KG1 (cell line): ENCODE results near the gene C1orf174.

Experiments used
- DNase-seq: peaks from one replicate; lab custom pipeline; 2025; lab: John Stamatoyannopoulos, UW

C1orf174 gene

DNA sequence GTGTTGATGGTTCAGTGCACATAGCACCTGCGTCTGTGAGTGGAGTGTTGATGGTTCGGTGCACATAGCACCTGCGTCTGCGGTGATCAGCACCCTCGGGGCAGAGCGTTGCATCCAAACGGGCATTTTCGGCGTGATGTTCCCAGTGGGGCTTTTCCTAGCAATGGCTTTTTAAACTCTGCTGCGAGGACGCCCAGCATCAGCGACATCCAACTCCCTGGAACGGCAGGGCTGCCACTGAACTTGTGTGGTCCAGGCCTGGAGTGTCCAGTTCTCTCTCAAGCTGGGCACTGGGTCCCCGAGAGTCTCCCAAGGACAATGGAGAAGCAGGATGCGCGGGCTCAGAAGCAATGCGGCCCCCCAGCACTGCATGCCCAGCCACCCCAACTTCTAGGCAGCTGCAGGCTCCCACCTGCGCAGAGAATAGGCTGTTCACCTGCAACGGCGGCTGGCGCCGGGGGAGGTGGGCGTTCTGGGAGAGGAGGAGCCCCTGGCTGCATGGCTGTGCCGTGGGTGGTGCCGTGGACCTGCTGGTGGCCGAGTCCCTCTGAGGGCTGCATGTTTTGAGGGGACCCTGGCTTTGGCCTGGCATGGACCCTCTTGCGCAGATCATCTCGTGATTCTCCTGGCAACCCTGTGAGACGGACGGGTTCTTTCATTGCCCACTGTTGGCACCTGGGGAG, 10.1 kb upstream of the C1orf174 start:
- no peak for DNase-seq

DNA sequence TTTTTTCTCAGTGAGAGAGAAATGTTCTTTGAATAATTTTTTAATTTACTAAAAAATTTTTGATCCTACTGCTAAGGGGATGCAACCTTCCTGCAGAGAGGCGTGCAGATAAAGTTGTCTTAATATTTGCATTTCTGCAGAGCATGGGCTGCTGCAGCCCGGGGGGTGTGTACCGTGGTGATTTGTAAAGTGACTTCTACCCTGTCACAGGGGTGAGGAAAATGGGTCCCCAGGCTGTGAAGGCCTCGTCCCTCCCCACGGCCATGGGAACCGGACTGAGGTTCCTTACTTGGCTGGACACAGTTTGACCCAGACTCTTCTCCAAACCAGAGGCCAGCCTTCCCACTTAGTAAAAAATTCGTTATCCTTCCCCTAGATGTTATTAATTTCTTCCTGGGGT, 9.5 kb upstream of the C1orf174 start:
- no peak for DNase-seq

DNA sequence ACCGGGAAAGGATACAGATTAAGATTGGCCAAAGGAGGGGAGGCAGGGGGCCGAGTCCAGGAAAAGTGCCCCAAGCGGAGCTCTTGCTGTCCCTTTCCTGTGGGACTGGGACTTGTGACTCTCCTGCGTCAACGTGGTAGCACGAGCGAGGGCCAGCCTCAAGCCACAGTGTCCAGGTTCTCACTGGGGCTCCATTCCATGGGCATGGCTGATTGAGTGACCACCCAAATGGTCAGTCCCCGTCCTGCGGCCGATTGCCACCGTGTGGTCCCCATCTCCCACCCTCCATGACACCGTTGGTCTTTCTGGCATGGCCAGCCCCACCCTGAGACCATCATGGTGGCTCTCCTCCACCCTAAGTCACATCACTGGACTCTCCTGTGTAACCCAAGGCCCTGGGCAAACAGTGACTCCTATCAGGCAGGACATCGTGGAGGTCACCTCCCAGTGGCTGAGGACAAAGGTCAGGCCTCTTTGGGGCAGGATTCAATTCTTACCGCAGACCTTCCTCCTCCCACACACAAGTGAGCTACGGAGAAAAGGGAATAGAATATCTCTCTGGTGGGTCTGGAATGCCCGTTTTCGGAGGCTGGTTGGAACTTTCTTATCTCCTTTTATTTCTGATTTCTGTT, 8.9 kb upstream of the C1orf174 start:
- DNase-seq = no peak

DNA sequence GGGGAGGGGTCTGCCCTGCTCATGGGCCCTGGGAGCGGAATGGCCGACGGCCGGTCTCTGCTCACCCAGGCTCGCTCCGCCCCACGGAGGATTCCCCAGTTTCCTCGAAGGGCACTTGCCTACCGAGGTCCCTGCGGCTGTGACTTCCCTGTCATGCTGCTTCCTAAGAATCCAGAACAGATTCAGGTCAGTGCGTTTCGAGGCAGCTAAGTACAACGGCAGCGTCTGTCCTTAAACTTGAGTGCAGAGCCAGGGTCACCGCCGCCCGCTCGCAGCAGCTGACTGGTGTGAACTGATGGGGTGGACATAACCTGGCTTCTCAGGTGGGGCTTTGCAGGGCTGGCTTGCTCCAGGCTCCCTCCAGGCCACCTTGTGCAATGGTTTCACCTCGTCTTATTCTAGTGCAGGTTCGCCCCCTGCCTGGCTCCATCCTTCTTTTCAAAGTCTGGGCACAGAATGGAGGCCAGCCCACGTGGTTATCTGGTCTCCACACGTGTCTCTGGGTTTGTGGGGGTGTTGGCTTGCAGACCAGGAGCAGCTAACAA, 7.6 kb upstream of the C1orf174 start:
- no peak for DNase-seq

DNA sequence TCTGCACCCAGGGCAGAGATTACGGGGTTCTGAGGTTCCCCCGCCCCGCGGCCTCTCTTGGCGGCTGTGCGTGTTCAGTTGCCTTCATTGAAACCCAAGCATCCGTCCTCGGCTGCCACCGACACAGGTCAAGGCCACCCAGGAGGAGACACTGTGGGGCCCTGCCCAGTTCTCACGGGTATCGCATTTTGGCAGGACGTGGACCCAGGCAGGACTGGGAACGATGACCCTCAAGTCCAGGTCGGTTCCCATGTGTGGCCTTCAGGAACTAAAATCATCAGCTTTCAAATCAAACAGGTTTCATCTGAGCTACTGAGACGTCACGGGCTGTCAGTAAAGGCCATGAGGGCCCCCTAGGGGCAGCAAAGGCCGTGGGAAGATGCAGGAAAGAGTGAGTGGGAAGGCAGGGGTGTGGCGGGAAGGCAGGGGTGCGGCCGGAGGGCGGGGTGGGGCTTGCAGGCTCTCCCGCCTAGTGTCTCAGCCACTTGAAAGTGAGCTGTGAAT, 7.0 kb upstream of the C1orf174 start:
- DNase-seq = no peak

DNA sequence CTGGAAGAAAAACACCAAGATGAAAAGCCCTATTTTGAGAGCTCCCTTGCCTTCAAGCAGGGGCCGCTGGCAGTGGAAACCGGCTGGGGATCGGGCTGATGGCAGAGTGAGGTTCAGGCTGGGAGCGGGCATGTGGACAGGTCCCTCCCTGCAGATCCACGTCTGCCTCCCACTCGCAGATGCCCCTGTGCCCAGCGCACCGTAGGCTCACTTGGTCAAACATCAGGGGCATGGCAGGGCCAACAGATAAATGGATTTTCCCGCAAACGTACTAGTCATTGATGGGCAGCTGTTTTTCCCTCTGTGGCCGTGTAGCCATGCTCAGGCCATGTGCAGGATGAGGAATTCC, 6.6 kb upstream of the C1orf174 start:
- DNase-seq = no peak

DNA sequence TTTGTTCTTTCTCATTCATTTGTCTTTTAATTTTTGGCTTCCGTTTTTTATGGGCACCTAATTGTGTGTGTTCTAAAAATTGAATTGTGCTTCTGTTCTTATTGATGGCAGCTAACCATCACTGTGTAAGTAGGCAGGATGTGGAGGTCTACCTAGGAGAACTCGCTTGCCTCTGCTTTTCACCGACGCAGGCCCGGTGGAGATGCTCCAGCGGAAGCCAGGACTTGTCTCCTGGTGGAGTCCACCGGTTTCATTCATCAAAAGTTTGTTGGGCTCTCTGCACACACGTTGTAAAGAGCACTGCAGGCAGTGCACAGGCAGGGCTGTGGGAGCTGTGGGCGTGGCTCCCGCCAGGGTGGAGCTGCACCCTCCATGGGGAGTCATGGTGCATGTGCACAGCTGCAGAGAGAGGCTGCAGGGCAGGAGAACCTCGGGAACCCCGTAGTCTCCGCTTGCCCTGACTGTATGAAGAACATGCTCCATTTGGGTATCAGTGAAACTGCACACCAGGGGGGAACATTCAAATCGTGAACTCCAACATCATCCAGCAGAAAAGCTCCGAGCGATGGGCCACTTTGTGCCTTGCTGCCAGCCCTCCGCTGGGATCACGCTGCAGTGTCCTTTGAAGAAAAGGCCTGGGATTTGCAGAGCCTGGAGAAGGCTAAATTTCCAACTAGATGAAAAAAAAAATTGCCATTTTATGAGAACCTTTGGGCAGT, 6.0 kb upstream of the C1orf174 start:
- no peak for DNase-seq

DNA sequence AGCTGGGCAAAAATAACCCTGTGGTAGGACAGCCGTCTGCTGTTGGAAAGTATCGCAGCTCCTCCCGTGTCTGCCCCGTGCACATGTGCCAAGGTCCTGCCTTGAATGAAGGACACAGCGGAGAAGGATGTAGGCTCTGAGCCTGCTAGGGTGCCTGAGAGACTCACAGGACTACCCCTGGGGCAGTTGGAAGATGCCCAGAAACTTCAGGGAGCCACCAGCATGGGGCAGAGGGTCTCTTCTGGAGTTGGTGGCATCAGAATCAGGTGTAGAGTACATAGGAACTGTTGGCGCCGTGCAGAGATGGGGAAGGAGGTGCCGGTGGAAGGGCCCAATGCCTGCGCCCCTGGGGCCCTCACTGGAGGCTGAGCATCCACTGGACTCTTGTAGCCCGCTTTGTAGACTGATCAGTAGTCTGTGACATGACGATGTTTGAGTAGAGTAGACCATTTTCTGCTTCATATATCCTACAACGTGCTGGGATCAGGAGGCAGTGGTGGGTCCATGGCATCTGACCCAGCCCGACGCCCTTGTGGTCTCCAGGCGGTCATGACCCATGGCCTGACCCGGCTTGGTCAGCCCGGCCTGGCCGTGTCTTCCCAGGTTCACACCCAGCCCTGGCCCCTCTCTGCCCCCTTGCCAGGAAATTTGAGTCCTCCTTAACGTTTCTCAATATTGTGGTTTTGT, 5.3 kb upstream of the C1orf174 start:
- DNase-seq = no peak

DNA sequence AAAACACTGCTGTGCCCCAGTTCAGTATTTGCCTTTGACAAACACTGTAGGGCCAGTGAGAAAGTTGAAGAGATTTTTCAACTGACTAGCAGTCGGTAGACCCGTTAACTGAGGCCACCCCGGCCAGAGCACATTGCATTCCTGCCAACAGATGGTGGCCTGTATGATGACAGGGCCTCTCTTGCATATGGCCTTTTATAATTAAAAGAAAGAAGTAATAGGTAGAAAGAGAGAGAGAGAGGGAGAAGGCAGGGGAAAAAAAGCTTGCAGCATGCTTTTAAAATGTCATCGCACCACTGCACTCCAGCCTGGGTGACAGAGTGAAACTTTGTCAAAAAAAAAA, 4.7 kb upstream of the C1orf174 start:
- no peak for DNase-seq

DNA sequence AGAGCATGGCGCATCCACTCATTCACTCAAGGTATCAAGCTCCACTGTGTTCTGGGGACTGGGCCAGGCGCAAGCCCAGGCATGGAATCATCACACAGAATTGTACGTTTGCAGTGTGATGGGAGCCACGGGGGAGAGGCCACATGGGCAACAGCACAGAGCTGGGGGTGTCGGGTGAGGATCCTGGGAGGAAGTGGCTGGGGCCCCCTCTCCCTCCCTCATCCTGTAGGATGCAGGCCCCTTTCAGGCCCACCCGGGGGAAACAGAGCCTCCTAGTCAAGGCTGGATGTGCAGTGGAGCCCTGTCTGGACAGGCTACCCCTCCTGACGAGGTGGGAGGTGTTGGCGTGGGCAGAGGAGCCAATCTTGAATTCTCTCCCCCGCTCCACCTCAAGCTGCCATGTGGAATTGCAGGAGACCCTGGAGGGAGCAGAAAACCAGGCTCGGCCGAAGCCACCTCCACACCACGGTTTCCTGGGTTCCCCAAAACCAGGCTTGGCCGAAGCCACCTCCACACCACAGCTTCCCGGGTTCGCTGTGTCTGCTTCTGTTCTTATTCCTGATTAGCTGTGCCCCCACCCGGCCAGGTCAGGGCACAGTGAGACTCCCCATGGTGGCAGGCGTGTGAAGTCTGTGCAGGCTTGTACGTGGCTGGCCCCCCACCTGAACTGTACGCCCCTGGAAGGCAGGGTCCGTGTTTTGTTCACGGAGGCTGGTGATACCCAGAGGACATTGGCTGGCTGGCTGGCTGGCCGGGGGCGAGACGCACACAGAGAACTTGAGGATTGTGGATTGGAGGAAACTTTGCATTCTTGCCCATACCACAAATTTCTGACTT, 4.2 kb upstream of the C1orf174 start:
- DNase-seq = no peak

DNA sequence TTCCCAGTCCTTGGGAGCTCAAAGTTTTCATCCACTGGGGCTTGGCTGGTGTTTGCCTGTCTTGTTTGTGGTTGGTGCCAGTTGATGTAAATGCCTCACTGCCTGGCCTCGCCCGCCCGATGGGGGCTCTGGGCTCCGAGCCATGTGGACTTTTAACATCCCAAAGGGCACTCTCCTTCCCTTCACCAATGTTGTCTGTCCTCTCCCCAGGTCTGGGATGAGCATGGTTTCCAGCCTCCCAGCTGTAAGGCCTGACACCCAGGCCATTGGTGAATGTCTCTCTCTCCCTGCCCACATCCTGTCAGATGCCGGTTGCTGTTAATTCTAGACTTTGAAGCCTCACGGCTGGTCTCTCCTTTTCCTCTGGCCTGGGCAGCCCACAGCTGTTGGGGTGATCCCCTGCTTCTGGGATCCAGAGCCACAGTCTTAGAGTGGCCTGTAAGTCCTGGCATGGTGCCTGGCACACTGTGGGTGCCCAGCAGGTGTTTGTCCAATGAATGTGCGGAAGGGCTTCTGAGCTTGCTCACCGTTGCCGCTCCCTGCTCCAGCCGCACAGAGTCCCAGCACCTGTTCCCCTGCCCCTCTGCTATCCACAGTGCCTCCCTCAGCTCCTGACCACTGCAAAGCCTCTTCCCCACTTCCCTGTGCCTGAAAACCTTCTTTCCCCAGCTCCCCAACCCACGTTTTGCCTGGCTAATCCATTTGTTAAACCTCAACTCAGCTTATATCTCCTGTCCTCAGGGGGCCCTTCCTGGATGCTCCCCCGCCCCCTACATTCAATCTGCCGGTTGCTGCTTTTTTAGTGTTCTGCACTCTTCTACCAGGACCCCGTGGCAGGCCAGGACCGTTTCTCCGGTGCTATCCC, 3.3 kb upstream of the C1orf174 start:
- DNase-seq = no peak

DNA sequence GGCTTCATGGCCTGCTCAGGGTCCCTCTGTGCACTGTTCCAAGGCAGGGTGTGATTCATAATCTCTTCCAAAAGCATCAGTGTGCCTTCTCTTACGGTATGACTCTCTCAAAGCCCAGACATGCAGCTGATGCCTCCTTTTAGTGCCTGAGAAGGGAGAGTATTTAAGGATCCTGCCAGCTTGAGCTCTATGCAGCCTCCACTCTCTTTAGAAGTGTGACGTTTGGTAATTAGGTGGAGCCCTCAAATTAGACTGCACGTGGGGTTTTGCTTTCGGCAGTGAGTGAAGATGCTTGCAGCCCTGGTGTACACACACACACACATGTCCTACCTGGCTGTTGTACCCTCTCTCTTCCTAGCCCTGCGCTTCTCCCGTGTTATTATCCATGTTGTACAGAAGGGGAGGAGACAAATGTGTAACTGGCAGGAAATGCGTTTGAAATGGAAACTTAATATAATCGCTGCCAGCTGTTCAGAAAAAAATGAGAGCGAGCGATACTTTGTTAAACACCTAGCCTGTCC, 2.6 kb upstream of the C1orf174 start:
- DNase-seq = no peak

DNA sequence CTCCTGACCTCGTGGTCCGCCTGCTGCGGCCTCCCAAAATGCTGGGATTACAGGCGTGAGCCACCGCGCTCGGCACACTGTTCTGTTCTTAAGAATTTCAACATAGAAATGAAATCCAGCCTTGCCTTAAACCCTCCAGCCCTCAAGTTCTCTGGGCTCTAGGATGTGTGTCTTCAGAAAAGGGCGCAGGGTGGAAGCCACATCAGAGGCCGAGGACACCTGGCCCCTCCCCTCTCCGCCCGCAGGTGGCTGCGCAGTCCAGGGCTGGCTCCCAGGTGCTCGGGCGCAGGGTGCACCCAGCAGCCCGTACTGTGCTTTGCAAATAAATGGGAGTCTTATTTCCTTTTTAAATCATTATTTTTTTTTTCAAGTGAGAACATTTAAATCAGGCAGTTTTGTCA, 2.0 kb upstream of the C1orf174 start:
- no peak for DNase-seq

DNA sequence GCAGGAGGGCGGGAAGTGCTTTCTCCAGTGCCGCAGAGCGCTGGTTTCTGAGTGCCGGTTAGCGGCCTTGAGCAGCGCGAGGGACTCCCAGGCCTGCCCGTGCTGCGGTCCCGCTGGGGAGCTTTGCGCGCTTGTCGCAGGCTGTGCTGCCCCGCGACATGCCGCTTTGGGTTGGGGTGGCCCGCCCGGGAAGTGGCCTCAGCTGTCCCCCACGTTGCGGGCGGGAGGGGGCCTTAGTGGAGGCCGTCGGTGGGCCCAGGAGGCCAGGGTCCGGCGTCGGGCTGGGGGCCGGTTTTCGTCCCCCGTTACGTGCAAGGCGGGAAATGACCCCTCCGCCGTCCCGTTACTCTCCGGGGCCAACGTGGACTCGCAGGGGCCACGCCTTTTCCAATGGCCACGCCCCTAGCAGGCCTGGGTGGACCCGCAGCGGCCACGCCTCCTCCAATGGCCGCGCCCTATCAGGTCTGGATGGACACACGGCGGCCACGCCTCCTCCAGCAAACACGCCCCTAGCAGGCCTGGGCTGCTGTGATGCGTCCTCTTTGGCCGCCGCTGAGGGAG, 977 bp upstream of the C1orf174 start:
- peak; percentile 90 for DNase-seq

DNA sequence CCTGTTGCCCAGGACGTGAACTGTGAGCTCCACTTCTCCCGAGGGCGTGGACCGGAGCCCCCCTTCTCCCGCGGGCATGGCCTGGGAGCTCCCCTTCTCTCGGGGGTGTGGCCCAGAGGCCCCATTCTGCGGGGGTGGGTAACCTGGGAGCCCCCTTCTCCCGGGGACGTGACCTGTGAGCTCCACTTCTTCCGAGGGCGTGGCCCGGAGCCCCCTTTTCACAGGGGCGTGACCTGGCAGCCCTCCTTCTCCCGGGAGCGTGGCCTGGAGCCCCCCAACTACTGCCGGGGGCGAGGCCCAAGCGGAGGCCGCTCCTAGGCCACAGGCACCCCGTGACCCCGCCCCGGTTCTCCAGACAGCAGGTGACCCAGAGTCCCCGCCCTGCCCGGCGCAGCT, 320 bp downstream of the C1orf174 start:
- DNase-seq = no peak

DNA sequence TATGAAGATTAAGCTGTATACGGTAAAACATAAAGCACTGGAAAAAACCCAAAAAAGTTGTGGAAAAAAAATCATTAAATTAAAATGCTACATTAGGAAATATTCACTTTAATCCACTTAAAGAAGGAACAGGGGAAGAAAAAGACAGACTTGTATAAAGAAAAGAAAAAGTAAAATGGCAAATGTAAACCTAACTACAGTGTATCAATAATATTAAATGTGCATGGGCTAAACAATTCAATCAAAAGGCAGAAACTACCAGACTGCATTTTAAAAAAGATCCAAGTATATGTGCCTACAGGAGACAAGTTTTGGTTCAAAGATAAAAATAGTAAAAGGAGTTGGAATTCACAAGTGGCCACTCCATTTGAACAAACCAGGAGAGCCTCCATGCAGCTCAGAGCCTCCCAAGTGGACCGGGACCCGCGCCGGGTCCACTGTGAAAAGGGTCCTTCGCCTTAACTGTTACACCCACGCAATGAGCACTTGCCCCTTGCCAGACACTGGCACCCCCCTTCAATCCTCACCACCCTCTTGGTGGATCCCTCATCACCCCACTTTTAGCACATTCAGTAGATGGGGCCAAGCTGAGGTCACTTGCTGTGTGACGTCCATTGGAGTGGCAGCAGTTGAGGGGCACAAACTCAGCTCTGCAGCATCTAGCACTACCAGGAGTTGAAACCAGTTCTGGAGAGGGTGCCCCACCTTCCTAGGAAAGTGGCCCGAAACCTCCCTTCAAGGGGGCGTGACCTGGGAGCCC, 898 bp downstream of the C1orf174 start:
- no peak for DNase-seq

DNA sequence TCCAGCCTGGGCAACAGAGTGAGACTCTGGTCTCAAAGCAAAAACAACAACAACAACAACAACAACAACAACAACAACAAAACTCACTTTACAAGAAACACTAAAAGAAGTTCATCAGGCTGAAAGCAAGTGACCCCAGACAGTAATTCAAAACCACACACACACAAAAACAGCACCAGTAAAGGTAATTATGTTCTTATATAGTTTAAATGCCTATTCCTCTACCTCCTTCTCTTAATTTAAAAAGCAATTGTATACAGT, 1.7 kb downstream of the C1orf174 start:
- DNase-seq = no peak

DNA sequence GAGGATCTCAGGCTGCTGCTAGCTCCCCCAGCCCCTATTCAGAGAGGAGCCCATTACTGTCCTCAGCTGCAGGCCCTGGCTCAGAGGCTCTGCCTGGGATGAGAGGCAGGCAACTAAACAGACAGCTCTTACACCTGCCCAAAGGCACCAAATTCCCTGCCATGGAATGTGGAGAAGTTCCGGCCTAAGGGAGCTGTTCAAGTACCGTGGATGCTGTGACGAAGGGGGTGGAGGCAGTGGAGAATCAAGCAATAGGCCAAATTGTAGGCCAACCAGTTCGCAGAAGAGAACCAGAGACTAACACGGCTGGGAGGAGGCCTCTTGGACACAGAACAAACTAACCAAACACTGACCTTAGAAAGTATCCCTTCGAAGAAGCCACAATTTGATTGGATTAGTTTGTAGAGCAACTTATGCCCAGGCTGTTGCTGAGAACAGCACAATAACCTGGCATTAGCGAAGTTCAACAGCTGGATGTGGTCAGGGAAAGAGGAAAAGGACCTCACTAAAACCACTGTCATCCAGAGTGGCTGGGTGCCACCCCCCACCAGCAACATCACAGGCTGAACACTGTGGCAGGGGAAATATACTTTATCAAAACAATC, 3.6 kb downstream of the C1orf174 start:
- no peak for DNase-seq

DNA sequence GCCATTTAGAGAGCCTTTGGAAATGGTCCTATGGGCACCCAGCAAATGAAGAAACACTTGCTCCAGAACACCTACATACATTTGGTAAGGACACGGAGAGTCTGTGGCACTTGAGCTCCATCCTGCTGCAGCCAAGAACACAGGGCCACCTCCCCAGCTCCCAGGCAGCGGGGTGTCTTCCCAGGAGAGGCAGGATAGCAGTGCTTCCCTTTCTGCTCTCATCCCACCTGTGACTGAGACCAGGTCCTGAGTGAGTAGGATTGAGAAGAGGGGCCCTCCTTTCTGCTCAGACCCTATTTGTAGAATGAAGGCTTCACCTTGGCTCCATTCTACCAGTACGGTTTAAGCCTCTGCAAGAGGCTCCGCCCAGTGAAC, 4.1 kb downstream of the C1orf174 start:
- no peak for DNase-seq
